GM18951 (cell line): ENCODE data around the gene EEF1A2.

Source experiments
- POLR2A ChIP-seq: IDR thresholded peaks from 4 replicates; pipeline ENCODE4 v1.6.1; 2011; ENCODE audit warnings: mild to moderate bottlenecking; ENCODE audit not compliant: insufficient read length, insufficient read depth; ENCODE audit errors: extremely low read depth
- in situ Hi-C: fragments of 300-500 bp; cut with MboI; formaldehyde crosslinking; loops from one replicate; pipeline ENCODE4 v1.12.0; 2022; ENCODE audit warnings: low sequenced_read_pairs, mixed read lengths, inconsistent platforms; ENCODE audit not compliant: unreplicated experiment

The EEF1A2 gene

GRCh38 chr20:63454731-63455567 is 43.9 kb downstream of the EEF1A2 start:
- in situ Hi-C loops = no loop called here
- TF ChIP-seq POLR2A = no peak

- in situ Hi-C loops = no loop called here
These were observed 45.9 kb downstream of the EEF1A2 start for GRCh38 chr20:63452821-63453523.

DNA sequence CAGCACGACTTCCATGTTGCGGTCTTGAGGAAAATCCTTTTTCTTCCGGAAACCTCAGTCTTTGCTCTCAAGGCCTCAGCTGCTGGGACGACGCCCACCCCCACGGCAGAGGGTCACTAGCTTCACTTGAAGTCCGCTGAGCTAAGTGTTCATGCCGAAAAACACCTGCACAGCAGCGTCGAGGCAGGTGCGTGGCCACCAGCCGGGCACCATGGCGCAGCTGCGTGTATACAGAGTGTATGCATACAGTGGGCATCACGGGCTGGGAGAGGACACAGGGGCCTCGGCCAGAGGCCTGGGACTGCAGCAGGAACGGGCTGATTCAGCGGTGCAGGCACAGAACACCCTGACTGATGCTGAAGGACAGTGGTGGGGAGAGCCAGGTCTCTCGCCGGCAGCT is 46.5 kb downstream of the EEF1A2 start:
- TF ChIP-seq POLR2A = no peak
- in situ Hi-C loops = no loop called here

More at GRCh38 chr20:63452821-63453523, 45.9 kb downstream of the EEF1A2 start:
- no peak for TF ChIP-seq POLR2A

DNA sequence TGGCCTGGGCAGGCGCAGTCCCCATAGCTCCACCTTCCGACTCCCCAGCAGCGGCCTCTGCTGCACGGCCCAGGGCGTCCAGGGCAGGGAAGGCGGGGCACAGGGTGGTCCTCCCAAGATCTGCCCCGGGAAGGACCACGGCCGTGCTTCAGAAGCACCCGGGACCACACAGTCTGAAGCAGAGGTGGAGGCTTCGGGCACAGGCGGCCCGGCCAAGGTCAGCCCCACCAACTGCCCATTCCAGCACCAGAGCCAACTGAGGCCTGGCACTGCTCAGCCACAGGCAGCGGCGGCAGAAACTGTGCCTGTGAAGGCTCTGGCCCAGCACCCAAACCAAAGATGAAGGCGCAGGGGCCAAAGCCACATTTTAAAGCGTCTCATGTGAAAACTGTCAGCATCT is 47.1 kb downstream of the EEF1A2 start:
- TF ChIP-seq POLR2A = no peak
- in situ Hi-C loops = no loop called here

GRCh38 chr20:63449796-63450730 is 48.8 kb downstream of the EEF1A2 start:
- in situ Hi-C loops = no loop called here
- TF ChIP-seq POLR2A = no peak

DNA sequence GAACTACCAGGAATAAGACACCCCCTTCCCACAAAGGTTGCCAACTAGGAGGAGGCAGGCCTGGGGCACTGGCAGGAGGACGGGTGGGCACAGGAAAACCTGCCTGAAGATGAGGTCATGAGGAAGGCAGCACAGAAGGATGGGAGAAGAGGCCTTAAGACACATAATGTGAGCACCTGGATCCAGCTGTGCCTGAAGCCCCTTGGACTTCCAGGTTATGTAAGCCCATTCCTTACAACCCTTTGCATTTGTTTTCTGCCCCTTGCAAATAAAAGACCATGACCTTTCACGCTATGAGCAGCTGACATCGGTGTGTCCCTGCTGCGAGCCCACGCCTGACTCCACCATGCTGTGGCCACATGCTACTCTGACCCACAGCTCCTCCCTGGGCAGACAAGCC is 49.9 kb downstream of the EEF1A2 start:
- in situ Hi-C loops = no loop called here
- no peak for TF ChIP-seq POLR2A

DNA sequence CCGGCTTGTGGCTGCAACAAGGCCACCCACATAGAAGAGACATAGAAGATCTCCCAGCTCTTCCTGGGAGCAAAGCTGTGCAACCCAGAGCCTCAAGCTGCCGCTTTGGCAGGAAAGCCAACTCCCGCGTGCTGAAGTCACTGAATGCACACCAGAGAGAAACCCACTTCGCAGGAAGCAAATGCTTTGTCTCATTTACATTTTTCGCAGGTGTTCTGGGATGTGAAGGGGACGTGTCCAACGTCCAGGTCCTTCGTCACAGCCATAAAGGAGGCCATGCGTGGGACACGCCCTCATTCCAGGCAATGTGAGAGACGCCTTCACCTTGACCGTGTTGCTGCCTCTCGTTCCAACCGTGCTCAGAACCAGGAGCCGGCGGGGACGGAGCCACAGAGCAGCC is 50.9 kb downstream of the EEF1A2 start:
- TF ChIP-seq POLR2A = no peak
- in situ Hi-C loops = no loop called here

GRCh38 chr20:63447320-63447719 is 51.6 kb downstream of the EEF1A2 start:
- no peak for TF ChIP-seq POLR2A
- in situ Hi-C loops = no loop called here

DNA sequence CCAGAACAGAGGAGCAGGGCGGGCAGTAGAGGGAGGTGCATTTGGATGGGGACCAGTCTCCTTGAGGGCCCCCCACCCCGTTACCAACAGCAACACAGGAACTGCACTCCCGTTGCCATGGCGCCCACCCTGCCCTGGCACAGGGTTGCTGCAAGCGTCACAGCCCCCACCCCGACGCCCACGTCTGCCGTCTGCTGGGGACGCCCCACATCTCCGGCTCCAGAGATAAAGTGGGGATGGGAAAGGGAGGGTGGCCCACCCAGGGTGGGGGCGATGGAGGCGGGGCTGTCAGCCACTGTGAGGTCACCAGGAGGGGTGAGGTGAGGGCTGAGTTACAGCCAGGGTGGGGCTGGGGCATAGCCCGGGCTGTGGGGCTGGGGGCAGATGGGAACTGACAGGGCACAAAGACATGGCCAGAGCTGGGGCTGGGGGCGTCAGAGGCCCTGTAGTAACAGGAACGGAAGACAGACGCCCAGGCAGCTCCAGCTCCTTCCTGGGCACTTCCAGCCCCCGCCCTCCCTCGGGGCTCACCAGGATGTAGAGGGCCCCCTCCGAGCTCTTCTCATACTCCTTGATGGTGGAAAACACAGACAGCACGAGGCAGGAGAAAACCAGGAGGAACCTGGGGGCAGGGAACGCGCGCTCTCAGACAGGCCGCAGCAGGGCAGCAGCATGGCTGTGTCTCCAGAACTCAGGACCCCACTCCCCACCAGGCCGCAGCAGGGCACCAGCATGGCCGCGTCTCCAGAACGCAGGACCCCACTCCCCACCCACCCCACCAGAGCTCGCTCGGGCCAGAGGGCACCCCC is 52.5 kb downstream of the EEF1A2 start:
- in situ Hi-C loops = no loop called here
- no peak for TF ChIP-seq POLR2A

DNA sequence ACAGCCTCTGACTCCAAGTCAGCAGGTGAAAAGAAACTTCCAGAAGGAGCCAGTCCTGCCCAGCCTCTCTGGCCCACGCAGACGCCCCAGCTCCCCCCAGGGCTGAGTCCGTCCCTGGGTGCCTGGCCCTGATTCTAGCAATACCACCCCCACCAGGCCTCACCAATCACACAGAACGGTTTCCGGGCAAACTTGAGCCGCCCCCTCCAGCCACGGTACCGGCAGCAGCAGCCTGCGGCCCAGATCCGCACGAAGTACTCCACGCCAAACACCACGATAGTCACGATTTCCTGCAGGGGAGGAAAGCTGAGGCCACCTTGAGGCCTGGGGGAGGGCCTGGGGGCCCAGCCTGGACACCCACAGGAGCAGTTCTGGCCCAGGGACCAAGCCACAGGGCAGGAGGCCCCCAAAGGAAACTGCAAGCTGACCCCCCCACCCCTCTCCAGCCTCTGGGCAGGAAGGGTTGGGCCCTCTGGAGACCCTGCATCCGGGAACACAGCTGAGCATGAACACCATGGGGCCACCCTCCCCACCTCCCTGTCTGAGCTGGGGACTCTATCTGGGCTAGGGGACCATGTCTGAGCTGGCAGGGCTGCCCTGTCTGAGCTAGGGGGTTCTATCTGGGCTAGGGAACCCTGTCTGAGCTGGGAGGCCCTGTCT is 53.7 kb downstream of the EEF1A2 start:
- TF ChIP-seq POLR2A = no peak
- in situ Hi-C loops = no loop called here

DNA sequence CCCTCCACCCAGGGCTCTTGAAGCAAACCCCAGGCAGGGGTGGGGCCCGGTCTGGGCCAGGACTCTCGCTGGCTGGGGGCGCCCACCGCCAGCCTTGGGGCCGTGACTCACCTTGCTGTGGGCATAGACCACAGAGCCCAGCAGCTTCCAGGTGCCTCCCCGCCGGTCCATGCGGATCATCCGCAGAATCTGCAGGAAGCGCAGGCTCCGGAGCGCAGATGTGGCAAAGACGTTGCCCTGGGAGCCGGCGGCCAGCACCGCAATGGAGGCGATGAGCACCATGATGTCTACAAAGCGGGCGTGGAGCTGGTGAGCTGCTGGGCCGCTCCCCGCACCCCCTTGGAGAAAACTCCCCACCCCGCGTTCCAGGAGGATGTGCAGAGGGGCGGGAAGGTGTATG is 54.3 kb downstream of the EEF1A2 start:
- TF ChIP-seq POLR2A = no peak
- in situ Hi-C loops = no loop called here

- in situ Hi-C loops = no loop called here
- no peak for TF ChIP-seq POLR2A
These were observed 55.1 kb downstream of the EEF1A2 start for GRCh38 chr20:63443606-63444395.
